Activated naive CD4-positive, alpha-beta T cell treated with anti-CD3 and anti-CD28 coated beads, Interleukin-2, amount 10 ng/mL, durations not matched to agents 7 days and 5 days (primary cell): ENCODE results near the gene PLA2G15.

Experiments used
- CTCF ChIA-PET: fragments of 350-600 bp; sonication (Branson Sonifier 250); formaldehyde crosslinking; loops from one replicate; lab custom pipeline; 2021; ENCODE audit warnings: antibody characterized with exemption; lab: Charles Lee
- DNase-seq: peaks from one replicate; pipeline ENCODE4 v3.0.0-alpha.2; 2020
- H3K27ac Mint-ChIP-seq: one replicate; pipeline ENCODE4 v1.8.0; 2021; ENCODE audit warnings: mild to moderate bottlenecking, moderate library complexity, mixed read lengths
- H3K27me3 Mint-ChIP-seq: one replicate; pipeline ENCODE4 v1.8.0; 2021; ENCODE audit warnings: mild to moderate bottlenecking, mixed read lengths
- H3K36me3 Mint-ChIP-seq: one replicate; pipeline ENCODE4 v1.8.0; 2021; ENCODE audit warnings: mixed read lengths
- H3K4me1 Mint-ChIP-seq: one replicate; pipeline ENCODE4 v1.8.0; 2021; ENCODE audit warnings: mixed read lengths
- H3K4me3 Mint-ChIP-seq: one replicate; pipeline ENCODE4 v1.8.0; 2021; ENCODE audit warnings: mild to moderate bottlenecking, moderate library complexity, mixed read lengths
- H3K9me3 Mint-ChIP-seq: one replicate; pipeline ENCODE4 v1.8.0; 2021; ENCODE audit warnings: mixed read lengths

The PLA2G15 gene

GRCh38 chr16:68292425-68292824, 47.3 kb downstream of the PLA2G15 start:
- Mint-ChIP-seq H3K27ac (peak overlapping the region; percentile 86), H3K27me3 (no peaks in the 10 kb centered on the region), H3K4me1 (peaks cover 61% of the 10 kb centered on the region), H3K4me3 (no peak overlapping the region), H3K9me3 (no peaks in the 10 kb centered on the region), H3K36me3 (peaks cover 75% of the 10 kb centered on the region)
- DNase-seq, result no peak
- CTCF ChIA-PET, result interaction anchor here (1.3 to 1.5 kb wide), 3 partner anchors 19 to 36 kb away, joined by 4 to 10 read pairs (median 6); partner anchors contain the start of genes PRMT7, SLC7A6 and SLC7A6OS

GRCh38 chr16:68296291-68296690, 51.1 kb downstream of the PLA2G15 start:
- no peak overlapping the region for H3K4me3 Mint-ChIP-seq
- H3K36me3 Mint-ChIP-seq, result peaks cover 75% of the 10 kb centered on the region
- H3K9me3 Mint-ChIP-seq, result no peaks in the 10 kb centered on the region
- no peak for DNase-seq
- H3K27ac Mint-ChIP-seq, result no peak overlapping the region
- CTCF ChIA-PET, result interaction anchor here (1.8 to 2.8 kb wide), 2 partner anchors 32 to 35 kb away, joined by 8 to 10 read pairs; partner anchors contain the start of gene SLC7A6
- peaks cover 26% of the 10 kb centered on the region for H3K4me1 Mint-ChIP-seq
- H3K27me3 Mint-ChIP-seq, result no peaks in the 10 kb centered on the region

- CTCF ChIA-PET, result interaction anchor here (1.8 to 2.8 kb wide), 2 partner anchors 33 to 35 kb away, joined by 8 to 10 read pairs; partner anchors contain the start of gene SLC7A6
- no peaks in the 10 kb centered on the region for H3K27me3 Mint-ChIP-seq
- H3K27ac Mint-ChIP-seq, result no peak overlapping the region
- peaks cover 74% of the 10 kb centered on the region for H3K36me3 Mint-ChIP-seq
- no peak for DNase-seq
- no peaks in the 10 kb centered on the region for H3K9me3 Mint-ChIP-seq
- H3K4me1 Mint-ChIP-seq, result peaks cover 22% of the 10 kb centered on the region
- H3K4me3 Mint-ChIP-seq, result no peak overlapping the region
These were observed 51.5 kb downstream of the PLA2G15 start for GRCh38 chr16:68296693-68297092.

GRCh38 chr16:68297908-68298307, 52.7 kb downstream of the PLA2G15 start:
- H3K4me1 Mint-ChIP-seq, result peaks cover 10% of the 10 kb centered on the region
- no peak for DNase-seq
- CTCF ChIA-PET, result interaction anchor here (1.8 to 2.8 kb wide), 2 partner anchors 34 to 36 kb away, joined by 8 to 10 read pairs; partner anchors contain the start of gene SLC7A6
- H3K27me3 Mint-ChIP-seq, result no peaks in the 10 kb centered on the region
- H3K36me3 Mint-ChIP-seq, result peaks cover 72% of the 10 kb centered on the region
- H3K27ac Mint-ChIP-seq, result no peak overlapping the region
- no peak overlapping the region for H3K4me3 Mint-ChIP-seq
- no peaks in the 10 kb centered on the region for H3K9me3 Mint-ChIP-seq

GRCh38 chr16:68298312-68298711, 53.1 kb downstream of the PLA2G15 start:
- H3K4me1 Mint-ChIP-seq, result peaks cover 9% of the 10 kb centered on the region
- CTCF ChIA-PET, result interaction anchor here (3.0 kb wide), 1 partner anchor 37 kb away, joined by 20 read pairs; no protein-coding TSS in a partner anchor
- no peaks in the 10 kb centered on the region for H3K9me3 Mint-ChIP-seq

GRCh38 chr16:68298907-68299561, 53.9 kb downstream of the PLA2G15 start:
- H3K36me3 Mint-ChIP-seq, result peaks cover 75% of the 10 kb centered on the region

More at GRCh38 chr16:68298312-68298711, 53.1 kb downstream of the PLA2G15 start:
- DNase-seq, result no peak
- H3K27me3 Mint-ChIP-seq, result no peaks in the 10 kb centered on the region
- peaks cover 72% of the 10 kb centered on the region for H3K36me3 Mint-ChIP-seq
- H3K27ac Mint-ChIP-seq, result no peak overlapping the region
- H3K4me3 Mint-ChIP-seq, result no peak overlapping the region

GRCh38 chr16:68299571-68300453, 54.6 kb downstream of the PLA2G15 start:
- peak overlapping the region; percentile 26 for H3K27ac Mint-ChIP-seq
- H3K4me3 Mint-ChIP-seq, result no peak overlapping the region
- H3K27me3 Mint-ChIP-seq, result no peaks in the 10 kb centered on the region
- H3K9me3 Mint-ChIP-seq, result no peaks in the 10 kb centered on the region
- no peak for DNase-seq
- peaks cover 74% of the 10 kb centered on the region for H3K36me3 Mint-ChIP-seq
- H3K4me1 Mint-ChIP-seq, result peaks cover 6% of the 10 kb centered on the region
- CTCF ChIA-PET, result interaction anchor here (1.1 to 3.0 kb wide), 4 partner anchors 28 to 38 kb away, joined by 3 to 20 read pairs (median 8); partner anchors contain the start of gene SLC7A6

More at GRCh38 chr16:68298907-68299561, 53.9 kb downstream of the PLA2G15 start:
- Mint-ChIP-seq H3K27ac (peak overlapping the region; percentile 26), H3K4me1 (peaks cover 9% of the 10 kb centered on the region), H3K4me3 (no peak overlapping the region), H3K27me3 (no peaks in the 10 kb centered on the region), H3K9me3 (no peaks in the 10 kb centered on the region)
- DNase-seq, result no peak
- CTCF ChIA-PET, result interaction anchor here (1.8 to 3.0 kb wide), 2 partner anchors 35 to 37 kb away, joined by 12 to 20 read pairs; partner anchors contain the start of gene SLC7A6

- Mint-ChIP-seq H3K36me3 (peaks cover 76% of the 10 kb centered on the region), H3K27me3 (no peaks in the 10 kb centered on the region), H3K9me3 (no peaks in the 10 kb centered on the region), H3K4me1 (peaks cover 6% of the 10 kb centered on the region), H3K27ac (peak overlapping the region; percentile 61), H3K4me3 (no peak overlapping the region)
- DNase-seq, result no peak
- CTCF ChIA-PET, result interaction anchor here (0.8 to 3.0 kb wide), 5 partner anchors 27 to 353 kb away, joined by 3 to 20 read pairs (median 3); partner anchors contain the start of gene SLC7A6
These were observed 55.7 kb downstream of the PLA2G15 start for GRCh38 chr16:68300734-68301459.

- Mint-ChIP-seq H3K27ac (no peak overlapping the region), H3K27me3 (no peaks in the 10 kb centered on the region), H3K36me3 (peaks cover 48% of the 10 kb centered on the region), H3K9me3 (no peaks in the 10 kb centered on the region), H3K4me3 (no peak overlapping the region), H3K4me1 (peaks cover 26% of the 10 kb centered on the region)
- CTCF ChIA-PET, result no interaction called here
- no peak for DNase-seq
These were observed 61.5 kb downstream of the PLA2G15 start for GRCh38 chr16:68306633-68307032.

GRCh38 chr16:68309799-68310198, 64.6 kb downstream of the PLA2G15 start:
- CTCF ChIA-PET, result interaction anchor here (0.9 to 2.7 kb wide), 3 partner anchors 19 to 48 kb away, joined by 3 to 7 read pairs (median 3); no protein-coding TSS in a partner anchor
- peaks cover 37% of the 10 kb centered on the region for H3K36me3 Mint-ChIP-seq
- H3K4me1 Mint-ChIP-seq, result peaks cover 48% of the 10 kb centered on the region
- no peaks in the 10 kb centered on the region for H3K9me3 Mint-ChIP-seq
- no peaks in the 10 kb centered on the region for H3K27me3 Mint-ChIP-seq
- peak overlapping the region; percentile 99 for H3K27ac Mint-ChIP-seq
- peak overlapping the region; percentile 86 for H3K4me3 Mint-ChIP-seq
- DNase-seq, result peak; percentile 36

- Mint-ChIP-seq H3K9me3 (no peaks in the 10 kb centered on the region), H3K27ac (peak overlapping the region; percentile 99), H3K4me3 (peak overlapping the region; percentile 86), H3K27me3 (no peaks in the 10 kb centered on the region), H3K4me1 (peaks cover 48% of the 10 kb centered on the region), H3K36me3 (peaks cover 31% of the 10 kb centered on the region)
- DNase-seq, result peak; percentile 26
- CTCF ChIA-PET, result interaction anchor here (0.9 to 2.4 kb wide), 11 partner anchors 19 to 52 kb away, joined by 3 to 30 read pairs (median 4); partner anchors contain the start of gene SLC7A6
These were observed 65.2 kb downstream of the PLA2G15 start for GRCh38 chr16:68310437-68310773.
